GM21528 (cell line): ENCODE data around the gene ERVMER34-1.

ENCODE experiments used
- ATAC-seq: cut with Tn5 transposase; IDR thresholded peaks from one replicate; pipeline ENCODE4 v1.9.1; 2021; ENCODE audit warnings: mild to moderate bottlenecking, moderate library complexity; ENCODE audit not compliant: unreplicated experiment, low FRiP score

ERVMER34-1 gene

DNA sequence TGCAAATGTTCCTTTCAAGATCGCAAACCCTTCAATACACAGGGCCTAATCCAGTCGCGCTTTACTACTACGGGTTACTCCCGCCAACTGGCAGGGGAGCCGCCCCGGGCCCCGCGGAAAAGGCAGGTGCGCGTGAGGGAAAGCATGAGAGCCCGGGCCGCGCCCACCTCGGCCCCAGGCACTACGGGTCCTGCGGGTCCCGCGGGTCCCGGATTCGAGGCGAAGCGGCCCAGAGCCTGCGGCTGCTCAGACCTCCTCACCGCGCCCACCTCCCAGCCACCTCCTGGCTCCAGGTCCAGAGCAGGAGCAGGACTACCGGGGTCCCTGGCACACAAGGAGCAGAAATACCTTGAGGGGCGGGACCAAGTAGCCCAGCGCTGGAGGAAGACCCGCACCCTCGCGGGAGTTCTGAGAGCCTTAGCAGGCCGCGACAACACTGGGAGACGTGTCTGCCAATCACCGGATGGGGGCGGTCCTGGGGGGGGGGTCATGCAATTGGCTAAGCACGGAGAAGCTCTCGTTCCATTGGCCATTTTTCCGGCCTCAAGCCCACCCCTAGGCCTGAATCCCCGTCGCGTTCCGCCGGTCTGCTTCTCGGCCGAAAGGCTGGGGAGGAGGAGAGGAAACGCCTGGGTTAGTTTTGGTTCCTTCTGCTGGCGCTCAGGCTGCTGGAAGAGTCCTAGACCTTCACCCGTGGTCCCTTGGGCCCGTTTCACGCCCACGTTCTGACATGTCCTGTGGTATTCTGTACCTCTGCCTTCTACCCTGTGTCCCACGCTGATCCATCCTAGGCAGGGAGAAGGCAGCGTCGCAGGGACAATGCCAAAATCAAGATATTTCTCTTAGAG is 29.0 kb downstream of the ERVMER34-1 start:
- ATAC-seq: peak; percentile 91

DNA sequence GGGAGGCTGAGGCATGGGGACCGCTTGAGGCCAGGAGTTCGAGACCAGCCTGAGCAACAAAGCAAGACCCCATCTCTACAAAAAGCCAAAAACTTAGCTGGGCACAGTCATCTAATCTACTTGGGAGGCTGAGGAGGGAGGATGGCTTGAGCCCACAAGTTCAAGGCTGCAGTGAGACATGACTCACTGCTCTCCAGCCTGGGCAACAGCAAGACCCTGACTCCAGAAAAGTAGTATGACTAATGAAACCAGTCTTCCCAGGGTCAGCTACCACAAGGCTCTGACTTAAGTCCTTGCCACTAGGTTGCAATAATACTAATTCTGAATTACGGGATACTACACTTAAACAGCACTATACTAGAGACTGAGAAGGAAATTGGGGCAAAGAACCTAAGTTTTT is 33.1 kb downstream of the ERVMER34-1 start:
- ATAC-seq: no peak

DNA sequence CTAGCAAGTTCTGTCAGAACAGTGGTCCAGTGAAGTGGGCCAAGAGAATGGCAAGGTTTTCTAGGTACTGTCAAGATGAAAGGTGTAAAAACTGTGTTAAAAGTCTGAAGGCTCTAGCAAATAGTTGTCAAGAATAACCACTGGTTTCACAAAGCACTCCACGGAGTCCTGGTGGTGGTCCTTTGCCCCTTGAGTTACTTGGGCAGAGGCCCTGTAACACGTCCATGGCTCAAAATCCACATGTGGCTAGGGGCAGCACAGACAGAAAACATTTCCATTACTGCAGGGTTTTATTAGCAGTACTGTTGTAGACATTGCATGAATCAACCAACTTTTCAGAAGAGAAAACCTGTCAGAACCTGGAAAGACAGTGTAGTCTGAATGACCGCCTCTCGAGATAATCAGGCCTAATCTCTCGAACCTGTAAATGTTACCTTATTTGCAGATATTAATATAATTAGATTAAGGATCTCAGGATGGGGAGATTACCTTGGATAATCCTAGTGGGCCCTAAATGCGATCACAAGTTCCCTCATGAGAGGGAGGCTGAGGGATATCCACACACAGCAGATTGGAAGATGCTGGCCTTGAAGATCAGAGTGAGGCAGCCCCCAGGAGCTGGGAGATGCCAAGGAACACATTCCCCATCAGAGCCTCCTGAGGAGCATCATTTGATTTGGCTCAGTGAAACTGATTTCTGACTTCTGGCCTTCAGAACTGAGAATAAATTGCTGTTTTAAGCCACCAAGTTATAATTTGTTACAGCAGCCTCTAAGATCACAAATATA is 34.7 kb downstream of the ERVMER34-1 start:
- ATAC-seq: no peak

DNA sequence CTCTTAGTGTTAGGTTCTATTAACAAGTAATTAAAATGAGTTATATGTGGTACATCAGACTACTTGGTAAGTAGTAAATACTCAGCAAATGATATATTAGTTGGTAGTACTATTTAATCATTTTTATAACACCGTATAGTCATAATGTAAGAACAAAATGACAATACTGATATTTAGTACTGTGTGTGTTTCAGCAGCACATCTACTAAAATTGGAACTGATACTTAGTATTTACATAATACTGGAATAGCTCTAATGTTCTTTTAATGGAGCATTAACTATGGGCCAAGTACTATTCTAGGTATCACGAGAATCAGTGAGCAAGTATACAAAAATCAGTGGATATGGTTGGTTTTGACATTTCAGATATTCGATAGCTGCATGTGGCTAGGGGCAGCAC is 35.3 kb downstream of the ERVMER34-1 start:
- ATAC-seq: no peak

DNA sequence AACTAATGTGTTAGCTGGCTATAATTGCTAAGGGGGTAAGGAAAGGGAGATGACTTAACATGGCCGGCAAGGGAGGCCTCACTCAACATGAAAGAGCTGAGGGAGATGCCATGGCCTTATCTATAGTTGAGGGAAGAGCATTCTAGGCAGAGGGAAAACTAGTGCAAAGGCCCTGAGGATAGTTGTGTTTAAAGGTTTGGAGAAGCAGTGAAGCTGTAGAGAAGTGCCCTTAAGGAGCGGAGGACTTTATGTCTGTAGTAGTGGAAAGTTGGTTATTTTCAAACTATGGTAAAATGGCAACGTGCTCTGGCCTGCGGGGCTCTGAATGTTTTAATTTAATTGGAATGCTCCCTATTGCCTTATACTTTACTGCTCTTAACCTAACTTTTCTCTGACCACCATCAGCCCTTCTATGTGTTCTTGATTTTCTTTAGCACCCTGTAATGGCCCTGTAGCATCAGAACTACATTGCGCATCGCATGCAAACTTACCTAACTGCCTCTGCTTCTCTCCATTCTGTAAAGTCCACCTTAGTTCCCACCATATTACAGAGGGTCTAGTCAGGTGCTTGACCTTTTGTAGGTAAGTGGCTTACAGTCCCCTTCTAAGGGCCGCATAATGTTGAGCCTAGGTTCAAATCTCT is 35.8 kb downstream of the ERVMER34-1 start:
- ATAC-seq: no peak

DNA sequence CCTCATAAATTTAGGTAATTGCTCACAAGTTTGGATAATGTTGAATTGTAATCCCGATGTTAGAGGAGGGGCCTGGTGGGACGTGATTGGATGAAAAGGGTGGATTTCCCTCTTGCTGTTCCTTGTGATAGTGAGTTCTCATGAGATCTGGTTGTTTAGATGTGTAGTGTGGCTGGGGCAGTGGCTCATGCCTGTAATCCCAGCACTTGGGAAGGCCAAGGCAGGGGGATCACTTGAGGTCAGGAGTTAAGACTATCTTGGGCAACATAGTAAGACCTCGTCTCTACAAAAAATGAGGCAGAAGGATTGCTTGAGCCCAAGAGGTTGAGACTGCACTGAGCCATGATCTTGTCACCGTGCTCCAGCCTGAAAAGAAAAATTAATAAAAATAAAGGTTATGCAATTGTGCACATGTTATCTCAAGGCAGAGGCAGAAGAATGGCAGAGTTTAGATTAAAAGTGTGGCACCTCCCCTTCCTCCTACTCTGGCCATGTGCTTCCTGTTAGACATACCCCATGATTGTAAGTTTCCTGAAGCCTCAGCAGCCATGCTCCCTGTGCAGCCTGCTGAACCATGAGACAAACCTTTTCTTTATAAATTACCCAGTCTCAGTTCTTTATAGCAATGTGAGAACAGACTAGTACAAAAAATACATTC is 36.5 kb downstream of the ERVMER34-1 start:
- ATAC-seq: no peak

DNA sequence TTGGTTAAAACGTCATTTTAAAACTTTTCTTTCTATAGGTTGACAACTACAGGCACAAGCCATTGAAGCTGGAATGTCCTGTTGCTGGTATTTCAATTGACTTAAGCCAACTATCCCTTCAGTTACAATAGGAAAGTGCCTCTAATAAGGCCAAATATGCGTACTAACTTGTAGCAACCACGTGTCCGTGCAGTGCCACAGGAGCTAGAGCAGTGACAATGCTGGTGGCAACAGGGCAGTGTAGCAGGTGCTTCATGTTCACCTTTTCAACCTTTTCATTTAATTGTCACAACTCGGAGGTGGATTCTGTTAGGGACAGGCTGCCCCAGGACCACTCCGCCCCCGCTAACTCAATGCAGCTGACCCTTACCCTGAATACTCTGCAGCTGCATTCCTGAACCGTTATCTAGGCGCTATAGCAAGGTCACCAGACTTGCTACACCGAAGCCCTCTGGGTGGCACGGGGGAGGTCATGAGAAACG is 37.7 kb downstream of the ERVMER34-1 start:
- no peak for ATAC-seq

DNA sequence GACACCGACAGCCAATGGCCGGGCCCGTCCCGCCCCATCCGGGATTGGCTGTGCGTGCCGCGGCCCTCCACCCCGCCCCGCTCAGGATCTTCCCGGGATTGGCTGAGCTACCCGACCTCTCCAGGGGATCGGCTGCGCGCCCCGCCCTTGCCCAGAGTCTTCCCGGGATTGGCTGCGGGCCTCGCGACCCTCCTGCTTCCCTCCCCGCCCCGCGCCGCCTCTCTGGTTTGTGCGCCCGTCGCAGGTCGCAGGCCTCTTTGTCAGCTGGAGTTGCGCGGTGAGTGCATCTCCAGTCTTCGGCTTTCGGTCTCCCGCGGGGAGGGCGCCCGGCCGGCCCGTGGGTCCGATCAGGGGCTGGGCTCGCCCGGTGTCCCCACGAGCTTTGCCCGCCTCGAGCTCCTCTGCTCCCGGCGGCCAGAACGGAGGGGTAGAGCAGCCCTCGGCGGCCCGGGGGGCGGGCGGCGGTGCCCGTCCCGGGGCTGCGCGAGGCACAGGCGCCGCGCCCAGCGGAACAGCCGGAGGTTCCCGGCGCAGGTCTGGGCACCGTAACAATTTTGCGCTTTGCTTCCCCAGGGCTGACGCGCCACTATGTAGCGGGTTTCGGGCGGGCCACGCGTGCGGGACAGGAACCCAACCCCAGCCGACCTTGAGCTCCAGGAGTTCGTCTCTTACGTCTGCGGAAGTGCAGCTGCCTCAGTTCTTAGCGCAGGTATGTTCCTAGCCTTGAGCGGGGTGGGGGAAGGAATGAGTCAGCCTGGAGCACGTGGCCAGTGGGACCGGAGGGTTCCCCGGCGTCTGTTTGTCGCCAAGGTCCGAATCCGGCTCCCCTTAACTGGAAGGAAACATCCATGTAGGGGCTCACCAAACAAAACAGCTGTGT is 38.7 kb downstream of the ERVMER34-1 start:
- peak; percentile 92 for ATAC-seq

DNA sequence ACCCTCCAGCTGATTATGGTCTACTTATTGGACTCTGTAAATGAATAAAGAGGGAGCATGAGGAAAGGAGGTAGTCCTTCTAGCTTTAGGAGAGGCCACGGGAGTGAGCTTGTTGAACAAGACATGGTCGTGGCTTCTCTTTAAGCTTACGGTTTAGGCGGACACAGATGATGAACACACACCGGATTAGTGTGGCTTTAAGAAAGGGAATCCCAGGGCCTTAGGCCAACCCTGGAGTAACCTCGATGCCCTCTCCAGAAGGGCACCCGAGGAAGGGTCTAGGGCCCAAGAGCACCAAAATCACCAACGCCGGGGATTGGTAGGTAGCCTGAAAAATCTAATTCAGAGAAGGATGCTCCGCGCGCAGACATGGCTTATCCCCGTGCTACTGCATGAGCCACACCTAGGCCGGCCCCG is 39.4 kb downstream of the ERVMER34-1 start:
- ATAC-seq: peak; percentile 8

DNA sequence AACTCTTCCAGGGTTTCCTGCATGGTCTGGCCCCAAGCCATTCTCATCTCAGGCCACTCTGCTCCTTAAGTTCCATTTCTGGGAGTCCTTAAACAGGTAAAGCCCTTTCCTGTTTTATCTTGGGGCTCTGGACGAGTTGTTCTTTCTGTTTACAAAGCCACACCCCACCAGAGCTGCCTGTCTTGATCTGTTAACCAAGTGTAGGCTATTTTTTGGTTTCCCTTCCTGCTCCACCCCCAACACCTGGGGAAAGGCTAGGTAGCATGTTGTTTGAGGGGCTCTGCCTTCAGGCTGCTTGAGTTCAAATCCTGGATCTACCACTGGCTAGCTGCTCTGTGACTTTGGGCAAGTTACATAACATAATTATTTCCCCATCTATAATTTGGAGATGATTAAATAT is 40.0 kb downstream of the ERVMER34-1 start:
- no peak for ATAC-seq

DNA sequence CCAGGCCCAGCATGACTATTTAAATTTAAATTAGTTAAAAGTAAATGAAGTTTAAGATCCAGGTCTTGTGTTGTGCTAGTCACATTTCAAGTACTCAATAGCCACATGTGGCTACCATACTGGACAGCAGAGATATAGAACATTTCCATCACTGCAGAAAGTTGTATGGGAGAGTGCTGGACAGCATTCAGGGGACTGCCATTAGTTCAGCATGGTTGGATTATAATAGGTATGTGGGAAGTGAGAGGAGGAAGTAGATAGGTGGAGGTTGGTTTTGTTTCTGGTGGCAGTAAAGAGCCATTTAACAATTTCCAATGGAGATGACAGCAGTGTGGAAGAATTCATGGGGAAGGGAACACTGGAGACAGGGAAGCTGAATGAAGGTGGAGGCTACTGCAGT is 42.1 kb downstream of the ERVMER34-1 start:
- ATAC-seq: no peak

DNA sequence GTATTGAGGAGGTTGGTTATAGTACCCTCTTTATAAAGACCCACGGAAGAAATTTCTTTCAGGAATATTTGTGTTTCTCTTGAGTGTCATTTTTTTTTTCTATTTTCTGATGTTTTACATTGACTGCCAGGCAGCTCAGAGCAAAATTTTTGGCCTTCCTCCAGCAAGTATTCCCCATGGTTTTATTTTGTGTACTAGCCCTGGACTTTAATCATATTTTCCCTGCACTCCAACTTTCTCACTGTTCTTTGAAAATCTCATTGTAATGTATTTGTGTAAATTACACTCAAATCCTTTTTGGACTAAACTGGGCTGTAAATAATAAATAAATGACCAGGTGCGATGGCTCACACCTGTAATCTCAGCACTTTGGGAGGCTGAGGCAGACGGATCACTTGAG is 46.6 kb downstream of the ERVMER34-1 start:
- no peak for ATAC-seq

DNA sequence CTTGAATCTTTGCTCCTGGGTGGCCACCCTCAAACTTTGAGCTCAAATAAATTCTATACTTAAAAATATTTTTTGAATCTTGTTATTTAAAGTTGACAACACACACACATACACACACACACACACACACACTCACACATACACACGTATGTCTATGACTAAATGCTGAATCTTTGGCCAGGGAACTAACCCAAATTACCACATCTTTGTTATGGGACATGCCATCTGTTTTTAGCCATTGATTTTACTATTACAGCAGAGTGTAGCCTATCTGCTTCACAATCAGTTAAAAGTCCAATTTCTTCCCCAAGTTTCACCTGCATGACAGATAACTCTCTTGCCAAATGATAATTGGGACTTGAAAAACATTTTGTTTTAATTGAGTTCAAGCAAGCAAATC is 47.1 kb downstream of the ERVMER34-1 start:
- no peak for ATAC-seq

DNA sequence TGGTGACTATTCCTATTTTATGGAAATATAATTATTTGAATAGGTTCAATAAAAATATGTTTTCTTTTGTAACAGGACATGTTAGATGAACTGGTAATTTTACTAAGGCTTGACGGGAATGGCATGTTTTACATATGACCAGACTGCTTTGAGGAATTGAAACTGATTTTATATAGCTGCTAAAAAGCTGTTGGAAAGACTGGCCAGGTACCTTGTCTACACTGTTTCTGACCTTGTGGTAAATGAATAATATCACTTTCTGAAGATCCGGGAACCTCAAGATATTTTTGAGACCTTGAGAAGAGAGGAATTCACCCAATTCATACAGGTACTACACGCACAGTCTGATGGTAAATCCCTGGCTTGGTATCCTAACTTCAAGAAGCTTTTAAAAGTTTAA is 50.0 kb downstream of the ERVMER34-1 start:
- peak; percentile 94 for ATAC-seq

DNA sequence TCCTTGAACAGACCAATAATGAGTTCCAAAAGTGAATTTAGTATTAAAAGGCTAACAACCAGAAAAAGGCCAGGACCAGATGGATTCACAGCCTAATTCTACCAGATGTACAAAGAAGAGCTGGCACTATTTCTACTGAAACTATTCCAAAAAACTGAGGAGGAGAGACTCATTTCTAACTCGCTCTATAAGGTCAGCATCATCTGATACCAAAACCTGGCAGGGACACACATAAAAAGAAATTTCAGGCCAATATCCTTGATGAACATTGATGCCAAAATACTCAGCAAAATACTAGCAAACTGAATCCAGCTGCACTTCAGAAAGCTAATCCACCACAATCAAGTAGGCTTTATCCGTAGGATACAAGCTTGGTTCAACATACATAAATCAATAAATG is 56.3 kb downstream of the ERVMER34-1 start:
- ATAC-seq: no peak

DNA sequence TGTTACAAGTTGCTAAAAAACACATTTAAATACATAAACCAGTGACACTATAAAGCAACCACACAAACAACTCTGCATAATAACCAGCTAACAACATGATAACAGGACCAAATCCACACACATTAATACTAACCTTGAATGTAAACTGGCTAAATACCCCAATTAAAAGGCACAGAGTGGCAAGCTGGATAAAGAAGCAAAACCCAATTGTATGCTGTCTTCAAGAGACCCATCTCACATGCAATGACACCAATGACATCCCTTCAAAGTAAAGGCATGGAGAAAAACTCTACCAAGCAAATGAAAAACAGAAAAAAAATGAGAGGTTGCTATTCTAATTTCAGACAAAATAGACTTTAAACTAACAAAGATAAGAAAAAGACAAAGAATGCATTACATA is 57.7 kb downstream of the ERVMER34-1 start:
- ATAC-seq: no peak
